ENCODE results near the gene IL9. TPM values are rescaled to one million over a fixed set of nuclear protein-coding genes. Genes with fewer than 3 reads are reported as not detected.

Gene IL9
- total RNA-seq, 1 experiment from 2014 or later, result not detected

GRCh38 chr5:135851186-135851914 lies 44.3 kb downstream of the IL9 start:
- H3K4me3 Mint-ChIP-seq (ENCODE audit: unreplicated experiment), result no peak overlapping the region
- CTCF ChIA-PET, result interaction anchor here (0.8 to 1.3 kb wide), 2 partner anchors 10 to 20 kb away, joined by 3 to 5 read pairs; no protein-coding TSS in a partner anchor
- BruUV-seq (replicated peaks), result no TSS peak
- intact Hi-C loops (cut with micrococcal nuclease), result no loop called here
- H3K27ac Mint-ChIP-seq (ENCODE audit: low read depth, unreplicated experiment), result no peak overlapping the region
- no peaks in the 10 kb centered on the region for H3K4me1 Mint-ChIP-seq (ENCODE audit: insufficient read depth, unreplicated experiment)
- H3K27me3 Mint-ChIP-seq (ENCODE audit: insufficient read depth, unreplicated experiment), result peaks cover 14% of the 10 kb centered on the region
- POLR2A ChIA-PET, result no interaction called here
- no peaks in the 10 kb centered on the region for H3K36me3 Mint-ChIP-seq (ENCODE audit: insufficient read depth, unreplicated experiment)
- H3K9me3 Mint-ChIP-seq (ENCODE audit: unreplicated experiment), result no peaks in the 10 kb centered on the region
- no peak for TF ChIP-seq CTCF (IDR thresholded peaks at IDR 0.05; ENCODE audit: unreplicated experiment)
- DNase-seq (ENCODE audit: unreplicated experiment), result no peak

GRCh38 chr5:135850671-135851070 lies 45.0 kb downstream of the IL9 start:
- ChIA-PET POLR2A (no interaction called here), CTCF (interaction anchor here (0.6 to 1.3 kb wide), 4 partner anchors 11 to 428 kb away, joined by 3 to 5 read pairs (median 3); no protein-coding TSS in a partner anchor)
- intact Hi-C loops (cut with micrococcal nuclease), result no loop called here
- H3K4me3 Mint-ChIP-seq (ENCODE audit: unreplicated experiment), result no peak overlapping the region
- peaks cover 14% of the 10 kb centered on the region for H3K27me3 Mint-ChIP-seq (ENCODE audit: insufficient read depth, unreplicated experiment)
- BruUV-seq (replicated peaks), result no TSS peak
- no peak overlapping the region for H3K27ac Mint-ChIP-seq (ENCODE audit: low read depth, unreplicated experiment)
- H3K9me3 Mint-ChIP-seq (ENCODE audit: unreplicated experiment), result no peaks in the 10 kb centered on the region
- H3K4me1 Mint-ChIP-seq (ENCODE audit: insufficient read depth, unreplicated experiment), result no peaks in the 10 kb centered on the region
- H3K36me3 Mint-ChIP-seq (ENCODE audit: insufficient read depth, unreplicated experiment), result no peaks in the 10 kb centered on the region
- no peak for DNase-seq (ENCODE audit: unreplicated experiment)
- TF ChIP-seq CTCF (IDR thresholded peaks at IDR 0.05; ENCODE audit: unreplicated experiment), result no peak

GRCh38 chr5:135850231-135850630 lies 45.4 kb downstream of the IL9 start:
- ChIA-PET CTCF (interaction anchor here (0.6 to 0.8 kb wide), 3 partner anchors 19 to 428 kb away, joined by 3 read pairs; no protein-coding TSS in a partner anchor), POLR2A (no interaction called here)
- Mint-ChIP-seq H3K27me3 (ENCODE audit: insufficient read depth, unreplicated experiment) (peaks cover 14% of the 10 kb centered on the region), H3K4me1 (ENCODE audit: insufficient read depth, unreplicated experiment) (no peaks in the 10 kb centered on the region), H3K9me3 (ENCODE audit: unreplicated experiment) (no peaks in the 10 kb centered on the region), H3K27ac (ENCODE audit: low read depth, unreplicated experiment) (no peak overlapping the region), H3K36me3 (ENCODE audit: insufficient read depth, unreplicated experiment) (no peaks in the 10 kb centered on the region), H3K4me3 (ENCODE audit: unreplicated experiment) (no peak overlapping the region)
- intact Hi-C loops (cut with micrococcal nuclease), result no loop called here
- TF ChIP-seq CTCF (IDR thresholded peaks at IDR 0.05; ENCODE audit: unreplicated experiment), result no peak
- BruUV-seq (replicated peaks), result no TSS peak
- DNase-seq (ENCODE audit: unreplicated experiment), result no peak

GRCh38 chr5:135847976-135848375 lies 47.7 kb downstream of the IL9 start:
- POLR2A ChIA-PET, result no interaction called here
- no TSS peak for BruUV-seq (replicated peaks)

More at GRCh38 chr5:135847976-135848375, 47.7 kb downstream of the IL9 start:
- CTCF ChIA-PET, result interaction anchor here (0.6 to 1.8 kb wide), 2 partner anchors 11 to 1177 kb away, joined by 3 to 4 read pairs; no protein-coding TSS in a partner anchor
- intact Hi-C loops (cut with micrococcal nuclease), result no loop called here
- no peak overlapping the region for H3K4me3 Mint-ChIP-seq (ENCODE audit: unreplicated experiment)
- no peaks in the 10 kb centered on the region for H3K27me3 Mint-ChIP-seq (ENCODE audit: insufficient read depth, unreplicated experiment)
- no peaks in the 10 kb centered on the region for H3K4me1 Mint-ChIP-seq (ENCODE audit: insufficient read depth, unreplicated experiment)
- H3K9me3 Mint-ChIP-seq (ENCODE audit: unreplicated experiment), result no peaks in the 10 kb centered on the region
- no peak for TF ChIP-seq CTCF (IDR thresholded peaks at IDR 0.05; ENCODE audit: unreplicated experiment)
- no peaks in the 10 kb centered on the region for H3K36me3 Mint-ChIP-seq (ENCODE audit: insufficient read depth, unreplicated experiment)
- H3K27ac Mint-ChIP-seq (ENCODE audit: low read depth, unreplicated experiment), result no peak overlapping the region
- DNase-seq (ENCODE audit: unreplicated experiment), result no peak

All from MCF 10A (cell line).